HG03159 (cell line): ENCODE measurements around the gene MT1HL1.
"Not testable (repeated sequence)": the region's sequence is repeated elsewhere in the genome, so short reads cannot be mapped to it uniquely, and the experiment has no call there.

Experiments used
- ATAC-seq: cut with Tn5 transposase; IDR thresholded peaks from one replicate; pipeline ENCODE4 v1.9.1; 2021; ENCODE audit warnings: mild to moderate bottlenecking, moderate library complexity; ENCODE audit not compliant: unreplicated experiment

Gene MT1HL1

DNA sequence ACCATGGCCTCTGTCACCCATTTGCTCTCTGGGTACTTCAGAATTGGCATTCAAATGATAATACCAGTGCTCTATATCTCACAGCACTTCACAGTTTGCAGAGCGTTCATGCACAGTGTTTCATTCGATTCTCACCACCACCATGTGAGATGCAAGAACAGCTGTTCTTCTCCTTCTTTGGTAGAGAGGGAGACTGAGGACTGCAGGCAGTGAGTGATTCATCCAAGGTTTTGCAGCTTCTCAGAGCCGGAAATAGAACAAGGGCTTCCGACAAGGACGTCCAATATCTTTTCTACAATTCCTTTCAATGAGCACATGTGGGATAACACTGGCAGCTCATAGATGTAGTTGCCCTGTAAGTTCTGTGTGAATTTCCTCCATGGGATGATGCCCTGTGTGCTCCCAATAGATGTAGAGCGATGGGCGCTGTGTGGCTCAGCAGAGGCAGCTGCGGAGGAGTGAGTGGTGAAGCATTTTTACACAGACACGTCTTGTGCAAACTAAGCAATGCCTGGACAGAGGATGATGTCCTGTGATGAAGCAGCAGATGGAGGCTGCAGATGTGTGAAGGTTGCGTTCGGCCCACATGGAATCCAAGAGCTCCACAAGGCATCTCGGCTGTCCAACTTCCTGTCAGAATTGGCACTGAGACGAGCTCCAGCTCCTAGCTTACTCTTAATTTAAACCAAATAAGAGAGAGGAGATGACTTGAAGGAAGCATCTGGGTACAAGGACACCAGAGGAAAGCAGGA lies 24.9 kb downstream of the MT1HL1 start:
- no peak for ATAC-seq

DNA sequence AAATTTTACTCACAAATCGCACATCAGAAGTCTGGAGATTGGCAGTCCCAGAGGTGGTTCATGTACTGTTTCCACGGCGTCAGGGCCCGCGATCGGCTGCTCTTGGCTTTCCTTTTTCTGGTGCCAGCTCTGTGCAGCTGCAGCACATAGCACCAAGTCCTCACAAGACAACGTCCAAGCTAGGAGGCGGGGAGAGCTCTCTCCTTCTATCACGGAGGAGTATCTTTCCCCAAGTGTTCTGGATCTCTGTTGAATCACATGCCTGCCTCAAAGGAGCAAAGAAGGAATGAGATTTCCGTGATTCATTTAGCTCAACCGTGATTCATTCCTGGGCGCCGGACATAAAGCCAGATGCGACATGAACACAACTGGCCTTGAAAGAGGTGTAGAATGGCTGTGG lies 25.5 kb downstream of the MT1HL1 start:
- no peak for ATAC-seq

DNA sequence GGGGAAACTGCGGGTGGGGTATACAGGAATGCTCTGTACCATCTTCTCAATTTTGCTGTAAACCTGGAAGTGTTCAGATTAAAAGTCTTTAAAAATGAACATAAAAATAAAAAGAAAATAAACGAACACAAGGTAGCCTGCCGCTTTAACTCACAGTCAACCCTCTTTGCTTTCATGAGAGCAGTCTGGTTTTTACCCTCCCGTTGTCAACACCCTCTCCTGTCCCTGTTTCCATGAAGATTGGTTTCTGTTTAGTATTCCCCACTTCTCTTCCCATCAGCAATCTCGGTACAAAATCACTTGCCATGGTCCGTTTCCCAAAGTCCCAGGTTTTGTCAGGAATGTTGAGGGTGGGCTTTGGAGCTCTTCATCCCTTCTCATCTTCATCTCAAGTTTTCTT lies 28.8 kb downstream of the MT1HL1 start:
- no peak for ATAC-seq

DNA sequence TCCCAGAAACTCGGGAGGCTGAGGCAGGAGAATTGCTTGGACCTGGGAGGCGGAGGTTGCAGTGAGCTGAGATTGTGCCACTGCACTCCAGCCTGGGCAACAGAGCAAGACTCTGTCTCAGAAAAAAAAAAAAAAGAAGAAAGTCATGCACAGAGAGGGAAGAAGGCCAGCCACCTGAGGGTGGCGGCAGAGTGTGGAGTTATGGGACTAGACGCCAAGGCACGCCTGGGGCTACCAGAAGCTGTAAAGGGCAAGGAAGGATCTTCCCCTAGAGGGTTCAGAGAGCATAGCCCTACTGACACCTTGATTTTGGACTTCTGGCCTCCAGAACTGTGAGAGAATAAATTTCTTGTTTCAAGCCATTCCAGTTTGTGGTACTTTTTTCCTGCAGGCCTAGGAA lies 30.2 kb downstream of the MT1HL1 start:
- not testable (repeated sequence) for ATAC-seq

DNA sequence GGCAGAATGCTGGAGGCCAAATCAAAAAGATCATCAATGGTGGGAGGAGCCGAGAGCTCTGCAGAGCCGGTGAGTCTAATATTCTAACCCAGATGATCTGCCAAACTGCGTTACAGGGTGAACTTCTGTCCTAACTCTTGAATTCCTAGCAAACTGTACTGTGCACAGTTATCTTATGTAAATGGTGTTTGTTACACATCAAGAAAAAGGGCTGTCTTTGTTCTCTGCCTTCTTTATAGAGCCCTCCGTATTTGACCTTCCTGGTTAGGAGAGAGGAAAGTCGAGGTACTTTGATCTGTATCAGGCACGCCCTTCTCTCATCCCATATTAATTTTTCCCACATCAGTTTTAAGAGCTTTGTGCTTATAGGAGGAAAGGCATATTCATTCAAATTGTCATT lies 37.6 kb downstream of the MT1HL1 start:
- no peak for ATAC-seq

DNA sequence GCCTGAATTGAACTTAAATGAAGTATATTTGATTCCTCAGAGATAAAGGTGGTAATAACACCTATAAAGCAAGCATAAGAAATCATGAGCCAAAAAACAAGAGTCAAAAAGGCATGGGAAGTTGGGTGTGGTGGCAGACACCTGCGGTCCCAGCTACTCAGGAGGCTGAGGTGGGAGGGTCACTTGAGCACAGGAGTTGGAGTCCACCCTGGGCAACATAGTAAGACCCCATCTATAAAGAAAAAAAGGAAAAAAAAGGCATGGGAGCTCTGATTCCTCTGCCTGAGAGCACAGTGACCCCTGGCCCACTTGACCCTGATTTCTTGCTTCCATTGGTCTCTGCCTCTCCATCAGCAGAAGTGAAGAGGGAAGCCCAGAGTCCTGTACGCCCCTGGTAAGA lies 40.3 kb downstream of the MT1HL1 start:
- no peak for ATAC-seq

- no peak for ATAC-seq
Observed at GRCh38 chr1:236959112-236959511, 45.1 kb downstream of the MT1HL1 start.

DNA sequence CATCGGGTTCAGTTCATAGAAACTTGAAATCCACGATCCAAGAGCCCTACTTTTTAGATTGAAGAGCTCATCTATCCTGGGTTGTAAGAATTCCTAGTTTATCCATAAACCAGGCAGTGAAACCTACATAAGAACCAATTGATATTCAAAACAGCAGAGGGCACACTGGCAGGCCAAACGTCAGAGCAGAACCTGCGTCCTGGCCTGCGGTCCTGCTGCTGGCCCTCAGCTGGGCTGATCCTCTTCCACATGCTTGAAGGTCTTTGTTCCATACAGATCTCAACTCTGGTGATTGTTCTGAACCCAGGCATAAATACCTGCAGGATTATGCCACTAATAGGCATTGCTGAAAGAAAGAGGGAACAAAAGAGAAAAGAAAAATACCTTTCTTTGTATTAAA lies 47.0 kb downstream of the MT1HL1 start:
- no peak for ATAC-seq
